WTC11 (cell line): Measurements from ENCODE around the gene UROC1. TPM values are rescaled to one million over a fixed set of nuclear protein-coding genes. Genes with fewer than 3 reads are reported as not detected.

ENCODE experiments used
- ATAC-seq: fragments of 200-7000 bp; cut with Tn5 transposase; 2 replicates; pipeline ENCODE4 v1.10.0; 2021; ENCODE audit warnings: mild to moderate bottlenecking, moderate library complexity
- CTCF ChIA-PET: fragments of 300-600 bp; sonication (Branson Sonifier 250); formaldehyde crosslinking; loops from one replicate; lab custom pipeline; 2021; ENCODE audit warnings: antibody characterized with exemption; lab: Charles Lee
- POLR2A ChIA-PET: fragments of 350-600 bp; sonication (Branson Sonifier 250); formaldehyde crosslinking; loops from one replicate; lab custom pipeline; 2021; ENCODE audit warnings: antibody characterized with exemption; lab: Charles Lee
- DNase-seq: peaks from one replicate; pipeline ENCODE4 v3.0.0; 2021; ENCODE audit warnings: low spot score
- H3K27ac Mint-ChIP-seq: 2 replicates; pipeline ENCODE4 v1.8.0; 2021; ENCODE audit warnings: mixed read lengths
- H3K27me3 Mint-ChIP-seq: 2 replicates; pipeline ENCODE4 v1.8.0; 2021; ENCODE audit warnings: low read depth, mild to moderate bottlenecking, moderate library complexity, mixed read lengths
- H3K36me3 Mint-ChIP-seq: 2 replicates; pipeline ENCODE4 v1.8.0; 2021; ENCODE audit warnings: mixed read lengths
- H3K4me1 Mint-ChIP-seq: 2 replicates; pipeline ENCODE4 v1.8.0; 2022; ENCODE audit warnings: mixed read lengths
- H3K4me3 Mint-ChIP-seq: 2 replicates; pipeline ENCODE4 v1.8.0; 2021; ENCODE audit warnings: mild to moderate bottlenecking, moderate library complexity, mixed read lengths
- H3K9me3 Mint-ChIP-seq: 2 replicates; pipeline ENCODE4 v1.8.0; 2021; ENCODE audit warnings: mixed read lengths
- CREB1 ChIP-seq: sonication (generic); formaldehyde crosslinking; IDR thresholded peaks from 2 replicates; pipeline ENCODE4 v1.8.0; 2023; ENCODE audit warnings: mild to moderate bottlenecking, missing genetic modification reagents
- CREM ChIP-seq: sonication (generic); formaldehyde crosslinking; IDR thresholded peaks from 2 replicates; pipeline ENCODE4 v1.8.1; 2022; ENCODE audit warnings: mild to moderate bottlenecking, missing genetic modification reagents, moderate library complexity
- FOXK1 ChIP-seq: sonication (generic); formaldehyde crosslinking; IDR thresholded peaks from 2 replicates; pipeline ENCODE4 v1.8.0; 2022; ENCODE audit warnings: mild to moderate bottlenecking, moderate library complexity, missing genetic modification reagents
- FOXP4 ChIP-seq: sonication (generic); formaldehyde crosslinking; IDR thresholded peaks from 2 replicates; pipeline ENCODE4 v1.8.0; 2022; ENCODE audit warnings: mild to moderate bottlenecking, missing genetic modification reagents
- GABPB1 ChIP-seq: sonication (generic); formaldehyde crosslinking; IDR thresholded peaks from 2 replicates; pipeline ENCODE4 v1.8.1; 2023; ENCODE audit warnings: mild to moderate bottlenecking, missing genetic modification reagents
- IRF2 ChIP-seq: sonication (generic); formaldehyde crosslinking; IDR thresholded peaks from 2 replicates; pipeline ENCODE4 v1.8.0; 2022; ENCODE audit warnings: low read depth, missing genetic modification reagents, borderline replicate concordance
- KAT7 ChIP-seq: sonication (generic); formaldehyde crosslinking; IDR thresholded peaks from 2 replicates; pipeline ENCODE4 v1.8.1; 2023; ENCODE audit warnings: missing genetic modification reagents, mild to moderate bottlenecking, borderline replicate concordance
- NFATC4 ChIP-seq: fragments of 250-450 bp; sonication (Bioruptor Pico); IDR thresholded peaks from 2 replicates; pipeline ENCODE4 v1.9.0; 2021; ENCODE audit warnings: mild to moderate bottlenecking
- OVOL2 ChIP-seq: fragments of 250-450 bp; sonication (Bioruptor Pico); IDR thresholded peaks from 2 replicates; pipeline ENCODE4 v1.9.0; 2021; ENCODE audit warnings: mild to moderate bottlenecking, borderline replicate concordance
- SOX15 ChIP-seq: fragments of 250-450 bp; sonication (Bioruptor Pico); IDR thresholded peaks from 2 replicates; pipeline ENCODE4 v1.9.0; 2021; ENCODE audit warnings: mild to moderate bottlenecking
- SP1 ChIP-seq: sonication (generic); formaldehyde crosslinking; conservative IDR thresholded peaks from 2 replicates; pipeline ENCODE4 v1.8.1; 2022; ENCODE audit warnings: missing genetic modification reagents
- ZBTB21 ChIP-seq: sonication (generic); formaldehyde crosslinking; IDR thresholded peaks from 2 replicates; pipeline ENCODE4 v1.8.1; 2023; ENCODE audit warnings: mild to moderate bottlenecking, missing genetic modification reagents, borderline replicate concordance
- ZNF121 ChIP-seq: sonication (generic); formaldehyde crosslinking; IDR thresholded peaks from 2 replicates; pipeline ENCODE4 v1.8.0; 2023; ENCODE audit warnings: missing genetic modification reagents
- ZNF263 ChIP-seq: sonication (generic); formaldehyde crosslinking; IDR thresholded peaks from 2 replicates; pipeline ENCODE4 v1.8.1; 2022; ENCODE audit warnings: low read depth, mild to moderate bottlenecking, moderate library complexity, missing genetic modification reagents
- total RNA-seq: library from RNA; stranded (reverse); gene quantifications from 3 replicates; pipeline ENCODE4 v1.2.3, GENCODE V29; 2021
- TF ChIP-seq, protein P1 (sequence below): sonication (generic); formaldehyde crosslinking; IDR thresholded peaks from 2 replicates; pipeline ENCODE4 v1.8.1; 2023; ENCODE audit warnings: mild to moderate bottlenecking, missing genetic modification reagents, moderate library complexity
- TF ChIP-seq, protein P2 (sequence below): sonication (generic); formaldehyde crosslinking; IDR thresholded peaks from 2 replicates; pipeline ENCODE4 v1.8.0; 2023; ENCODE audit warnings: mild to moderate bottlenecking, missing genetic modification reagents
- TF ChIP-seq, protein P3 (sequence below): sonication (generic); formaldehyde crosslinking; IDR thresholded peaks from 2 replicates; pipeline ENCODE4 v1.8.0; 2023; ENCODE audit warnings: missing genetic modification reagents, mild to moderate bottlenecking, borderline replicate concordance

UROC1 gene
- total RNA-seq, 1 experiment from 2014 or later: not detected

DNA sequence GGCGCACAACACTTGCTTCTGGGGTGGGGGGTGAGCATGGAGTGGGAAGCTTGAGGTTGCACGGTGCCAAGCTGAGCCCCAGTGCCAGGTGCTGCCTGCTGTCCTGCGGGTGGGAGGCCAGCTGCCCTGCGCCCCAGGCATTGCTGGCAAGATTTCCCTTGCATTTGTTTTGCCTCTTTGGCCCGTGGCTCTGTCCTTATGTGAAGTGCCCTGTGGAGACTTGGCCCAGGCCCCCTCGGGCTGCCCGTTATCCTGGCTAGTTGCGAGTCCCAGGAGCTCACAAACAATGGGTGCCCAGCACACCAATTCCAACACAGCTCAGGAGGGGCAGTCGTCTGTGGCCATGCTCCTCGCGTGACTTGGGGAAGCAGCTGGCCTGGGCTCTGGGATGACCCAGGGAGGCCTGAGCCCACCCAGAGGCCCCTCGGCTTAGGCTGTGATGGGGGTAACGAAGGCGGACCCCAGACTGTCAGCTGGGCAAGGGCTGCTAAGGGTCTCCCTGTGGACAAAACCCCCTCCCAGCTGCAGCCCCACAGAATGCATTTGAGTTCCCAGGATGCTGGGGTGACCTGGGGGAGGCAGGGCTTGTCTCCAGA, 35.2 kb upstream of the UROC1 start:
- DNase-seq (no peak), ATAC-seq (no peak)
- Mint-ChIP-seq H3K4me1 (peaks cover 36% of the 10 kb centered on the region), H3K9me3 (no peaks in the 10 kb centered on the region), H3K4me3 (no peak overlapping the region), H3K27ac (no peak overlapping the region), H3K27me3 (no peaks in the 10 kb centered on the region; the same call in 1 of the 2 replicates), H3K36me3 (no peaks in the 10 kb centered on the region)
- POLR2A ChIA-PET: no interaction called here
- CTCF ChIA-PET: interaction anchor here (0.6 kb wide), 1 partner anchor 728 kb away, joined by 3 read pairs; no protein-coding TSS in a partner anchor
- TF ChIP-seq, protein P1, sequence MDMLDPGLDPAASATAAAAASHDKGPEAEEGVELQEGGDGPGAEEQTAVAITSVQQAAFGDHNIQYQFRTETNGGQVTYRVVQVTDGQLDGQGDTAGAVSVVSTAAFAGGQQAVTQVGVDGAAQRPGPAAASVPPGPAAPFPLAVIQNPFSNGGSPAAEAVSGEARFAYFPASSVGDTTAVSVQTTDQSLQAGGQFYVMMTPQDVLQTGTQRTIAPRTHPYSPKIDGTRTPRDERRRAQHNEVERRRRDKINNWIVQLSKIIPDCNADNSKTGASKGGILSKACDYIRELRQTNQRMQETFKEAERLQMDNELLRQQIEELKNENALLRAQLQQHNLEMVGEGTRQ (CRISPR knock-in tag): no peak
- TF ChIP-seq KAT7 (no peak), SP1 (no peak), ZBTB21 (no peak), NFATC4 (no peak), SOX15 (CRISPR knock-in tag) (no peak), FOXP4 (CRISPR knock-in tag) (no peak), CREM (no peak), CREB1 (CRISPR knock-in tag) (no peak), IRF2 (CRISPR knock-in tag) (no peak), FOXK1 (no peak), GABPB1 (CRISPR knock-in tag) (no peak), ZNF121 (CRISPR knock-in tag) (no peak), ZNF263 (CRISPR knock-in tag) (no peak), OVOL2 (CRISPR knock-in tag) (no peak)
- TF ChIP-seq, protein P2, sequence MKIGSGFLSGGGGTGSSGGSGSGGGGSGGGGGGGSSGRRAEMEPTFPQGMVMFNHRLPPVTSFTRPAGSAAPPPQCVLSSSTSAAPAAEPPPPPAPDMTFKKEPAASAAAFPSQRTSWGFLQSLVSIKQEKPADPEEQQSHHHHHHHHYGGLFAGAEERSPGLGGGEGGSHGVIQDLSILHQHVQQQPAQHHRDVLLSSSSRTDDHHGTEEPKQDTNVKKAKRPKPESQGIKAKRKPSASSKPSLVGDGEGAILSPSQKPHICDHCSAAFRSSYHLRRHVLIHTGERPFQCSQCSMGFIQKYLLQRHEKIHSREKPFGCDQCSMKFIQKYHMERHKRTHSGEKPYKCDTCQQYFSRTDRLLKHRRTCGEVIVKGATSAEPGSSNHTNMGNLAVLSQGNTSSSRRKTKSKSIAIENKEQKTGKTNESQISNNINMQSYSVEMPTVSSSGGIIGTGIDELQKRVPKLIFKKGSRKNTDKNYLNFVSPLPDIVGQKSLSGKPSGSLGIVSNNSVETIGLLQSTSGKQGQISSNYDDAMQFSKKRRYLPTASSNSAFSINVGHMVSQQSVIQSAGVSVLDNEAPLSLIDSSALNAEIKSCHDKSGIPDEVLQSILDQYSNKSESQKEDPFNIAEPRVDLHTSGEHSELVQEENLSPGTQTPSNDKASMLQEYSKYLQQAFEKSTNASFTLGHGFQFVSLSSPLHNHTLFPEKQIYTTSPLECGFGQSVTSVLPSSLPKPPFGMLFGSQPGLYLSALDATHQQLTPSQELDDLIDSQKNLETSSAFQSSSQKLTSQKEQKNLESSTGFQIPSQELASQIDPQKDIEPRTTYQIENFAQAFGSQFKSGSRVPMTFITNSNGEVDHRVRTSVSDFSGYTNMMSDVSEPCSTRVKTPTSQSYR (CRISPR knock-in tag): no peak
- TF ChIP-seq, protein P3, sequence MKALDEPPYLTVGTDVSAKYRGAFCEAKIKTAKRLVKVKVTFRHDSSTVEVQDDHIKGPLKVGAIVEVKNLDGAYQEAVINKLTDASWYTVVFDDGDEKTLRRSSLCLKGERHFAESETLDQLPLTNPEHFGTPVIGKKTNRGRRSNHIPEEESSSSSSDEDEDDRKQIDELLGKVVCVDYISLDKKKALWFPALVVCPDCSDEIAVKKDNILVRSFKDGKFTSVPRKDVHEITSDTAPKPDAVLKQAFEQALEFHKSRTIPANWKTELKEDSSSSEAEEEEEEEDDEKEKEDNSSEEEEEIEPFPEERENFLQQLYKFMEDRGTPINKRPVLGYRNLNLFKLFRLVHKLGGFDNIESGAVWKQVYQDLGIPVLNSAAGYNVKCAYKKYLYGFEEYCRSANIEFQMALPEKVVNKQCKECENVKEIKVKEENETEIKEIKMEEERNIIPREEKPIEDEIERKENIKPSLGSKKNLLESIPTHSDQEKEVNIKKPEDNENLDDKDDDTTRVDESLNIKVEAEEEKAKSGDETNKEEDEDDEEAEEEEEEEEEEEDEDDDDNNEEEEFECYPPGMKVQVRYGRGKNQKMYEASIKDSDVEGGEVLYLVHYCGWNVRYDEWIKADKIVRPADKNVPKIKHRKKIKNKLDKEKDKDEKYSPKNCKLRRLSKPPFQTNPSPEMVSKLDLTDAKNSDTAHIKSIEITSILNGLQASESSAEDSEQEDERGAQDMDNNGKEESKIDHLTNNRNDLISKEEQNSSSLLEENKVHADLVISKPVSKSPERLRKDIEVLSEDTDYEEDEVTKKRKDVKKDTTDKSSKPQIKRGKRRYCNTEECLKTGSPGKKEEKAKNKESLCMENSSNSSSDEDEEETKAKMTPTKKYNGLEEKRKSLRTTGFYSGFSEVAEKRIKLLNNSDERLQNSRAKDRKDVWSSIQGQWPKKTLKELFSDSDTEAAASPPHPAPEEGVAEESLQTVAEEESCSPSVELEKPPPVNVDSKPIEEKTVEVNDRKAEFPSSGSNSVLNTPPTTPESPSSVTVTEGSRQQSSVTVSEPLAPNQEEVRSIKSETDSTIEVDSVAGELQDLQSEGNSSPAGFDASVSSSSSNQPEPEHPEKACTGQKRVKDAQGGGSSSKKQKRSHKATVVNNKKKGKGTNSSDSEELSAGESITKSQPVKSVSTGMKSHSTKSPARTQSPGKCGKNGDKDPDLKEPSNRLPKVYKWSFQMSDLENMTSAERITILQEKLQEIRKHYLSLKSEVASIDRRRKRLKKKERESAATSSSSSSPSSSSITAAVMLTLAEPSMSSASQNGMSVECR (CRISPR knock-in tag): no peak
